H9 (cell line): ENCODE measurements around the gene TTC14. TPM values are rescaled to one million over a fixed set of nuclear protein-coding genes. Genes with fewer than 3 reads are reported as not detected.

Source experiments
- DNase-seq: peaks from one replicate; pipeline ENCODE4 v3.0.0-alpha.2; 2017
- H2AFZ ChIP-seq: one replicate; pipeline ENCODE4 v1.6.1; 2013; ENCODE audit warnings: mild to moderate bottlenecking, low read length, control low read depth, moderate library complexity
- H2AK5ac ChIP-seq: 2 replicates; pipeline ENCODE4 v1.6.1; 2013; ENCODE audit warnings: low read length, control low read depth, mixed read lengths; ENCODE audit not compliant: insufficient read length
- H2BK120ac ChIP-seq: one replicate; pipeline ENCODE4 v1.6.1; 2013; ENCODE audit warnings: low read depth, mild to moderate bottlenecking, low read length, control low read depth, inconsistent platforms; ENCODE audit not compliant: poor library complexity, severe bottlenecking
- H2BK12ac ChIP-seq: 2 replicates; pipeline ENCODE4 v1.6.1; 2013; ENCODE audit warnings: low read length, control low read depth, mixed read lengths, low read depth; ENCODE audit not compliant: insufficient read length
- H2BK15ac ChIP-seq: 2 replicates; pipeline ENCODE4 v1.6.1; 2013; ENCODE audit warnings: low read depth, low read length, control low read depth
- H2BK20ac ChIP-seq: one replicate; pipeline ENCODE4 v1.6.1; 2013; ENCODE audit warnings: low read depth, mild to moderate bottlenecking, low read length, control low read depth, inconsistent platforms; ENCODE audit not compliant: poor library complexity, severe bottlenecking
- H2BK5ac ChIP-seq: 2 replicates; pipeline ENCODE4 v1.6.1; 2013; ENCODE audit warnings: low read length, control low read depth, mixed read lengths; ENCODE audit not compliant: insufficient read length
- H3K14ac ChIP-seq: 2 replicates; pipeline ENCODE4 v1.6.1; 2013; ENCODE audit warnings: low read length, control low read depth; ENCODE audit not compliant: insufficient read depth
- H3K18ac ChIP-seq: 2 replicates; pipeline ENCODE4 v1.6.1; 2013; ENCODE audit warnings: low read depth, mild to moderate bottlenecking, mixed read lengths, low read length, control low read depth; ENCODE audit not compliant: insufficient read length
- H3K23ac ChIP-seq: 2 replicates; pipeline ENCODE4 v1.6.1; 2013; ENCODE audit warnings: low read length, control low read depth, mixed read lengths, low read depth; ENCODE audit not compliant: insufficient read length
- H3K23me2 ChIP-seq: 2 replicates; pipeline ENCODE4 v1.6.1; 2013; ENCODE audit warnings: low read depth, mild to moderate bottlenecking, mixed read lengths, low read length, control low read depth; ENCODE audit not compliant: insufficient read length, poor library complexity, severe bottlenecking
- H3K27ac ChIP-seq: 2 replicates; pipeline ENCODE4 v1.5.1; 2013; ENCODE audit warnings: low read length, control low read depth, mixed read lengths, low read depth; ENCODE audit not compliant: insufficient read length
- H3K27me3 ChIP-seq: 2 replicates; pipeline ENCODE4 v1.6.1; 2013; ENCODE audit warnings: low read length, control low read depth, inconsistent platforms; ENCODE audit not compliant: insufficient read depth
- H3K4ac ChIP-seq: 2 replicates; pipeline ENCODE4 v1.6.1; 2013; ENCODE audit warnings: low read depth, mild to moderate bottlenecking, control low read depth, inconsistent platforms, low read length, moderate library complexity
- H3K4me1 ChIP-seq: 2 replicates; pipeline ENCODE4 v1.6.1; 2013; ENCODE audit warnings: low read length, control low read depth, inconsistent platforms; ENCODE audit not compliant: insufficient read depth
- H3K4me2 ChIP-seq: 2 replicates; pipeline ENCODE4 v1.6.1; 2013; ENCODE audit warnings: low read length, control low read depth, mixed read lengths; ENCODE audit not compliant: insufficient read length, insufficient read depth
- H3K56ac ChIP-seq: 2 replicates; pipeline ENCODE4 v1.6.1; 2013; ENCODE audit warnings: low read depth, mild to moderate bottlenecking, mixed read lengths, low read length, control low read depth; ENCODE audit not compliant: insufficient read length
- H3K79me1 ChIP-seq: 2 replicates; pipeline ENCODE4 v1.6.1; 2013; ENCODE audit warnings: low read depth, mild to moderate bottlenecking, moderate library complexity, low read length, control low read depth, inconsistent platforms; ENCODE audit not compliant: insufficient read depth, poor library complexity, severe bottlenecking
- H3K79me2 ChIP-seq: 2 replicates; pipeline ENCODE4 v1.6.1; 2013; ENCODE audit warnings: low read length, control low read depth, inconsistent platforms; ENCODE audit not compliant: insufficient read depth
- H3K9ac ChIP-seq: 2 replicates; pipeline ENCODE4 v1.6.1; 2013; ENCODE audit warnings: low read length, control low read depth, mixed read lengths; ENCODE audit not compliant: insufficient read length; ENCODE audit errors: extremely low read depth
- H3K9me3 ChIP-seq: one replicate; pipeline ENCODE4 v1.6.1; 2013; ENCODE audit warnings: low read depth, low read length, inconsistent platforms; ENCODE audit not compliant: control insufficient read depth
- H3T11ph ChIP-seq: one replicate; pipeline ENCODE4 v1.6.1; 2013; ENCODE audit warnings: mild to moderate bottlenecking, low read length, control low read depth, inconsistent platforms
- H4K20me1 ChIP-seq: one replicate; pipeline ENCODE4 v1.6.1; 2013; ENCODE audit not compliant: control insufficient read depth, insufficient read length, insufficient read depth
- H4K5ac ChIP-seq: 2 replicates; pipeline ENCODE4 v1.6.1; 2013; ENCODE audit warnings: low read depth, mild to moderate bottlenecking, mixed read lengths, low read length, control low read depth; ENCODE audit not compliant: insufficient read length
- H4K8ac ChIP-seq: replicated peaks from 2 replicates; pipeline ENCODE4 v1.6.1; 2013; ENCODE audit warnings: low read length, control low read depth, mixed read lengths, low read depth; ENCODE audit not compliant: insufficient read length
- H4K91ac ChIP-seq: 2 replicates; pipeline ENCODE4 v1.6.1; 2013; ENCODE audit warnings: low read depth, mild to moderate bottlenecking, moderate library complexity, mixed read lengths, low read length, control low read depth; ENCODE audit not compliant: insufficient read length
- H3K27ac Mint-ChIP-seq, 3 experiments: 2 replicates in 2 of 3; 3 replicates in 1 of 3; pipeline ENCODE4 v1.8.0; 2020 to 2021; ENCODE audit warnings: mixed read lengths in 3 of 3, mild to moderate bottlenecking in 1 of 3, moderate library complexity in 1 of 3
- H3K27me3 Mint-ChIP-seq: 2 replicates; pipeline ENCODE4 v1.8.0; 2021; ENCODE audit warnings: low read depth, mild to moderate bottlenecking, moderate library complexity, mixed read lengths
- H3K36me3 Mint-ChIP-seq, 3 experiments: 2 replicates in 2 of 3; 3 replicates in 1 of 3; pipeline ENCODE4 v1.8.0; 2020 to 2021; ENCODE audit warnings: low read depth in 3 of 3, mixed read lengths in 3 of 3; ENCODE audit not compliant: insufficient read depth in 1 of 3
- H3K4me1 Mint-ChIP-seq, 2 experiments: 2 replicates each; pipeline ENCODE4 v1.8.0; 2020; ENCODE audit warnings: mixed read lengths in 2 of 2
- H3K4me3 Mint-ChIP-seq, 2 experiments: 2 replicates in 1 of 2; 3 replicates in 1 of 2; pipeline ENCODE4 v1.8.0; 2020 to 2021; ENCODE audit warnings: mild to moderate bottlenecking in 2 of 2, mixed read lengths in 2 of 2, moderate library complexity in 1 of 2
- H3K9me3 Mint-ChIP-seq, 2 experiments: 2 replicates in 1 of 2; 3 replicates in 1 of 2; pipeline ENCODE4 v1.8.0; 2020; ENCODE audit warnings: mild to moderate bottlenecking in 2 of 2, mixed read lengths in 2 of 2, moderate library complexity in 1 of 2
- CTCF ChIP-seq: fragments of 200-600 bp; sonication (generic); conservative IDR thresholded peaks from 3 replicates; pipeline ENCODE4 v1.8.0; 2021; ENCODE audit warnings: antibody characterized with exemption, mild to moderate bottlenecking
- WGBS: extraction: QIAGEN DNeasy Blood & Tissue Kit; methylation state at CpG from one replicate; pipeline ENCODE4 v1.1.7; 2013; ENCODE audit warnings: missing lambda C conversion rate, low lambda C conversion rate, mixed read lengths; ENCODE audit not compliant: insufficient read length; ENCODE audit errors: extremely low coverage; 5-methylcytosine and 5-hydroxymethylcytosine counted together
- total RNA-seq: library from RNA; stranded (reverse); gene quantifications from 2 replicates; pipeline ENCODE4 v1.2.1, GENCODE V29; 2021

Gene TTC14
- total RNA-seq, 1 experiment from 2014 or later: 28.4 TPM

- Histone ChIP-seq H3K79me2 (no peaks in the 10 kb centered on the region; the same call in 1 of the 2 replicates), H3K56ac (no peak overlapping the region), H4K8ac (no peak overlapping the region), H3K18ac (no peak overlapping the region), H3K4me1 (no peaks in the 10 kb centered on the region), H4K91ac (no peak overlapping the region), H2BK15ac (no peak overlapping the region), H3K9me3 (no peaks in the 10 kb centered on the region), H2AFZ (no peak overlapping the region), H3K9ac (no peak overlapping the region), H2BK120ac (no peak overlapping the region), H4K5ac (no peak overlapping the region), H2BK20ac (no peak overlapping the region), H3K14ac (no peak overlapping the region), H2BK12ac (no peak overlapping the region), H3T11ph (no peak overlapping the region), H2BK5ac (no peak overlapping the region), H3K27me3 (no peaks in the 10 kb centered on the region), H3K4ac (no peak overlapping the region), H3K27ac (no peak overlapping the region), H3K23ac (no peak overlapping the region), H4K20me1 (no peaks in the 10 kb centered on the region), H3K4me2 (no peak overlapping the region), H2AK5ac (no peak overlapping the region), H3K23me2 (peaks cover 4% of the 10 kb centered on the region), H3K79me1 (no peaks in the 10 kb centered on the region)
- Mint-ChIP-seq H3K4me3 (peak overlapping the region in 1 of 2 experiments; percentile 92; a peak in 1 of 5 replicates), H3K27me3 (peaks cover 44% of the 10 kb centered on the region), H3K4me1 (peaks cover 6 to 14% of the 10 kb centered on the region in 2 experiments), H3K27ac (no peak overlapping the region), H3K9me3 (no peaks in the 10 kb centered on the region), H3K36me3 (peaks cover 3 to 18% (median 13%) of the 10 kb centered on the region in 3 experiments; a peak in 5 of 7 replicates)
- DNase-seq: no peak
- WGBS: no CpG with 5 or more reads among the region's 15 CpGs
- no peak for TF ChIP-seq CTCF
These were observed 1.5 kb upstream of the TTC14 start for GRCh38 chr3:180600473-180600872.
